ENCODE measurements around the gene ALDH3A1. TPM values are rescaled to one million over a fixed set of nuclear protein-coding genes. Genes with fewer than 3 reads are reported as not detected.
A peak's percentile ranks its signal among the peaks of the same experiment; 100 is the strongest.

The ALDH3A1 gene
- total RNA-seq, 2 donors from 2014 or later: 0.30 TPM; not detected in 1

DNA sequence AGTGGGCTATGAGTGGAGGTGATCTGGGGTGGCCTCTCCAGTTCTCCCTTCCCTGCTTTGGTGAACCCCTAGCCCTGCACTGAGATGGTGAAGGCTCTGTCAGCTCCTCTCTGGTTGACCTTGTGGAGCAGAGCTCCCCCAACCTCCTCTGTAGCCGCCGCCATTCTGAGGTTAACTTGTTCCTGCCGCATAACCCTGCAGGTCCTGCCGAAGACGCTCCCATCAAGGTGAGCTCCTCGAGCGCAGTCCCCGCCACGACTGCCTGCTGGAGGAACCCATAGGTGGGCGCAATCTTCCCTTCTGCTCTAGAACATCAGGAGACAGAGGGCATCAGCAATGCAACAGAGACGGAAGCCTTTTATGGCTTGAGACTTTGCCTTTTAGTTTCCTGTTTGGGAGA, 16.5 kb downstream of the ALDH3A1 start:
- DNase-seq (ENCODE audit: low spot score in 2 of 2) (no peak), ATAC-seq (no peak)
- H3K27ac Mint-ChIP-seq: no peak overlapping the region
- H3K9me3 Mint-ChIP-seq: no peaks in the 10 kb centered on the region
- H3K36me3 Mint-ChIP-seq: no peaks in the 10 kb centered on the region

DNA sequence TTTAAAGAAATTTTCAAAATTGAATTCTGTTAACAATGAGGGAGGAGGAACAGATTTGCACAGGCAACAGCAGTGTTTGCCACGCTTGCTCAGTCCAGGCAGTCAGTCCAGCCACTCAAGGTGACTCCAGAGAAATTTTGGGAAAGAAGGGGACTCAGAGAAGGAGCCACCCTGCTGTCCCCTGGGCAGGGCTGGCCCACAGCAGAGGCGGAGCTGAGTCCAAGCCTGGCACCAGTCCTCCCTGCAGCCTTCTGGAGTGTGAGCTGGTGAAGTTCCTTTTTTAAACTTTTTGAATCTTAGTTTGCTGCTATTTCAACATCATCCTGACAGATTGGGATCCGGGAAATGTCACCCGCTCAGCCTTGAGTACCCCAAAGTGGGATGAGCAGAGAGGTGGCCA, 17.3 kb downstream of the ALDH3A1 start:
- Mint-ChIP-seq H3K27ac (peak overlapping the region in 1 of 2 donors; percentile 12), H3K36me3 (no peaks in the 10 kb centered on the region), H3K9me3 (no peaks in the 10 kb centered on the region)
- DNase-seq (ENCODE audit: low spot score in 2 of 2) (no peak), ATAC-seq (no peak)

GRCh38 chr17:19729900-19730299, 18.2 kb downstream of the ALDH3A1 start:
- H3K9me3 Mint-ChIP-seq: no peaks in the 10 kb centered on the region
- no peaks in the 10 kb centered on the region for H3K36me3 Mint-ChIP-seq
- H3K27ac Mint-ChIP-seq: peak overlapping the region in 1 of 2 donors; percentile 52
- ATAC-seq: no peak
- DNase-seq (ENCODE audit: low spot score in 2 of 2): no peak

GRCh38 chr17:19728084-19728495, 20.0 kb downstream of the ALDH3A1 start:
- H3K9me3 Mint-ChIP-seq: no peaks in the 10 kb centered on the region
- H3K27ac Mint-ChIP-seq: no peak overlapping the region
- H3K36me3 Mint-ChIP-seq: no peaks in the 10 kb centered on the region
- ATAC-seq (no peak), DNase-seq (ENCODE audit: low spot score in 2 of 2) (no peak)

- ATAC-seq: no peak
- Mint-ChIP-seq H3K9me3 (no peaks in the 10 kb centered on the region), H3K36me3 (no peaks in the 10 kb centered on the region), H3K27ac (no peak overlapping the region)
- no peak for DNase-seq (ENCODE audit: low spot score in 2 of 2)
Measured at GRCh38 chr17:19727501-19728078, 20.5 kb downstream of the ALDH3A1 start.

DNA sequence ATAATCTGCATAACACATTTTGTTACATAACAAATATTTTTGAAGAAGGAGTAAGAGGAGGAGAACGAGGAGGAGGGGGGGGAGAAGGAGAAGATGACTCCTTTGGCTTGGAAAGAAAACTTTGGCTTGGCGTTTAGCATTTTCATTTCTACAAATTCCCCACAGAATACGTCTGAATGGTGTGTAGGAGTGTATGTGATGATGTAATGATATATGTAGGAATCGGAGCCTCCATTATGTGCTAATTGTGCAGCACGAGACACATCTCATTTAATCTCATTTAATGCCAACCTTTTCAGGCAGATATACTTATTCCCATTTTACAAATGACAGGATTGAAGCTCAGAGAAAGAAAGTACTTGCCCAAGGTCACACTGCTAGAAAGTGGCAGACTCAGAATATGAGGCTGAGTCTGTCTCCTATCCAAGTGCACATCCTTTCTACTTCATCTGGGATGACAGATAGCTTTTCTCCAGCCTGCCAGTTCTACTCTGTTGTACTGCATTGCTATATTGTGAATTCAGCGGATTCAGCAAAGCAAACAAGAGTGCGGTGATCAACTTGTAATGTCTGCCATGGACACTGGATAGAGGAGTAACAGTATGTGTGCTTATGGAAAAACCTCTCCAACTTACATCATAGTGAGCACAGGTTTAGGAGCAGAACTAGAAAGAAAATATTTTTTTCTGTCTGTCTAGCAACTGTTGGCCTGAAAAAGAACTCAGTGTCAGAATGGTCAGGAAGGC, 21.3 kb downstream of the ALDH3A1 start:
- ATAC-seq (no peak), DNase-seq (ENCODE audit: low spot score in 2 of 2) (no peak)
- Mint-ChIP-seq H3K27ac (no peak overlapping the region), H3K36me3 (no peaks in the 10 kb centered on the region), H3K9me3 (no peaks in the 10 kb centered on the region)

- peak overlapping the region in 1 of 2 donors; percentile 81 for H3K27ac Mint-ChIP-seq
- ATAC-seq (no peak), DNase-seq (ENCODE audit: low spot score in 2 of 2) (no peak)
- H3K36me3 Mint-ChIP-seq: no peaks in the 10 kb centered on the region
- H3K9me3 Mint-ChIP-seq: no peaks in the 10 kb centered on the region
Measured at GRCh38 chr17:19725486-19725885, 22.6 kb downstream of the ALDH3A1 start.

DNA sequence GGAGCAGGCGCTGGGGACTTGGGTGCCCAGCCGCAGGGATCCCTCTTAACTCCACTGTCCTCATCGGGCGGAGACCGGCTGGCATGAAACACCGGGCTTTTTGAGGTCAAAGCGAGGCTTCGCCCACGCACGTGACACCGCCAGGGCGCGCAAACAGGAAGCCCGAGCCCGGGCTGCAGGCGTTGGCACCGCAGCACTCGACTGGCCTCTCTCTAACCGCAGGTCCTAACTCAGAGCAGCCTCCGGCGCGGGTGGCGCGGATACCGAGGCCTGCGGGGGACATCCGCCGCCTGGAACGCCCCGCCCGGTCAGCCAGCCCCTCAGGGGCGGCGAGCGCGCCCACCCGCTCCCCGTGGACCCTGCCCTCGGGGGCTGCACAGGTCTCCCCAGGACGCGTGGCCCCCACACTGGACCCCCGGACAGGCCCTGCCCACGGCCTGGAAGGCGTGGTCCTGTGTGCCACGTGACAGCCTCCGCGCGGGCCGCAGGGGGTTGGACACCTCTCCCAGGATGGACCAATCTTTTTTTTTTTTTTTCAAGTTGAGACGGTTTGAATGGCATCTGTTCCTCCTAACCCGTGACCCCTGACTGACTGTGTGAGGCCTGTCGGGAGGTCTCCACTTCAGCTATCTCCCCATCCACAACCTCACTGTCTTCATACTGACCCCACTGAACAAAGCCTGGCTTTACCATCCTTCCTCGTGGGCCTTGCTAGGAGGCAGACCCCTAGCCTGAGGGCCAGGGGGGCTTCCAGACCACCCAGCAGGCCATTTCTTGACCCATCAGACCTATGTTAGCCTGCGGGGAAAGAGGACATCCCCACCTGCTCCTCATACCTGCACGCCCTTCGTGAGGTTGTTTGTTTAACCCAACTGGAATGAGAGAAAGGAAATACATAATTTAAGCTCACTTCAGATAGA, 23.3 kb downstream of the ALDH3A1 start:
- ATAC-seq (peak; percentile 73 to 92), DNase-seq (ENCODE audit: low spot score in 2 of 2) (peak; percentile 31 to 71)
- Mint-ChIP-seq H3K36me3 (no peaks in the 10 kb centered on the region), H3K27ac (peak overlapping the region in 1 of 2 donors; percentile 81), H3K9me3 (no peaks in the 10 kb centered on the region)

GRCh38 chr17:19723964-19724363, 24.1 kb downstream of the ALDH3A1 start:
- ATAC-seq (no peak), DNase-seq (ENCODE audit: low spot score in 2 of 2) (no peak)
- H3K27ac Mint-ChIP-seq: no peak overlapping the region

DNA sequence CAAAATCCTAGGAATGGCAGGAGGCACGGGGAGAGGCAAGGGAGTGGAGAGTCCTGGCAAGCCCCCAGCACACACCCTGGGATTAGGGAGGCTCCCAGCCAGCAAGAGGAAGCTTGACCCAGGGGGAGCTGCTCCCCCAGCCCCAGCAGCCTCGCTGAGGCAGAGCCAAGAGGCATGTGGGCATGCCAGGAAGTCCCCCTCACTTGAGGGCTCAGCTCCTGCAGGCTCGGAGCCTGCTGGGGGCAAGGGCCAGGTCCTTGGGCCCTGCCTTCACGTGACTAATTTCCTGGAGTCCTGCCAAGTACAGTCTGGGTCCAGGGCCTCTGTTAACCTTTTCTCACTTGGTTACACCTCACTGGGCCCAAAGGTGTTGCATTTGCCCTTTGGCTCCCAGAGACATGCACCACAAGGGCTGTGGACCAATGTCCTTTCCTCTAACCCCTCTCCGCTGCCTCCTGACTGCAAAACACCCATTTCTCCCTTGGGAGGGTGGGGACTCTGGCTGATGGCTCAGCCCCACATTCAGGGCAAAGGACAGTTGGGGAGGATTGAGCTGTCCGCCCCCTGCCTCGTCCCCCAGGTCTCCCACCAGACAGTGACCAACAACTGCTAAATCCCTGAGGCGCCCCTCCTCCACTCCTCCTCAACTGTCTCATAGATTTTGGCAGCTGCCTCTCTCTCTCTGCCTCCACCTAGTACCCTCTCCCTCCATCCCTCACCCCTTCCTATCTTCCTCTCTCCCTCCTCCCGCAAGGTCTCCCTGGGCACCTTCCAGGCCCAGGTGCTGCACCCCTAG, 27.3 kb downstream of the ALDH3A1 start:
- Mint-ChIP-seq H3K27ac (no peak overlapping the region), H3K9me3 (no peaks in the 10 kb centered on the region), H3K36me3 (no peaks in the 10 kb centered on the region)
- DNase-seq (ENCODE audit: low spot score in 2 of 2): no peak
- no peak for ATAC-seq

More at GRCh38 chr17:19723964-19724363, 24.1 kb downstream of the ALDH3A1 start:
- Mint-ChIP-seq H3K36me3 (no peaks in the 10 kb centered on the region), H3K9me3 (no peaks in the 10 kb centered on the region)

- DNase-seq (ENCODE audit: low spot score in 2 of 2) (no peak), ATAC-seq (no peak)
- Mint-ChIP-seq H3K9me3 (no peaks in the 10 kb centered on the region), H3K36me3 (no peaks in the 10 kb centered on the region), H3K27ac (no peak overlapping the region)
Measured at GRCh38 chr17:19720210-19720475, 28.0 kb downstream of the ALDH3A1 start.

DNA sequence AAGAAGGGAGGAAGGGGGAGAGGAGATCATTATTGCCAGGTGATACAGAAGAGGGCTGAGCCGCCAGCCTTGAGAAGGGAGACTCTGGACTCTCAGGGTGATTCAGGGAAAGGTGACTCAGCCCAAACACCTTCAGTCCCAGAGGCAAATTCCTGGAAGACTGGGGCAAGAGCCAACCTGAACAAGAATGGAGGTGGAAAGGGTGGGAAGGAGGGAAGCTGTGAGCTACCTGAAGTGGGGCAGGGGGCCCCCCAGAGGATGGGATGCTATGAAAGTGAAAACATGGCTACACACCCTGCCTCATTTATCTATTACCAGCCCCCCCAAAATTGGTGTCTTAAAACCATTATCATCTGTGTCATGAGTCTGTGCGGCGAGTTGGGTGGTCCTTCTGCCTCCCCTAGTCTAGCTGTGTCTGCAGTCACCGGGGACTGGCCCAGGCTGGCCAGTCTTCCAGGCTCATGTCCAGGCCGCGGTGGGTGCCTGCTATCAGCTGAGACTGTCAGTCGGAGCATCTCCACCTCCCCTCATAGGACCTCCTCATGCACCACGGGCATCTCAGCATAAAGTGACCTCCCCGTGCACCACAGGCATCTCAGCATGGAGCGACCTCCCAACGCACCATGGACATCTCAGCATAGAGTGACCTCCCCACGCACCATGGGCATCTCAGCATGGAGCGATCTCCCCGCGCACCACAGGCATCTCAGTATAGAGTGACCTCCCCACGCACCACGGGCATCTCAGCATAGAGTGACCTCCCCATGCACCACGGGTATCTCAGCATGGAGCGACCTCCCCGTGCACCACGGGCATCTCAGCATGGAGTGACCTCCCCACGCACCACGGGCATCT, 28.5 kb downstream of the ALDH3A1 start:
- Mint-ChIP-seq H3K27ac (no peak overlapping the region), H3K36me3 (no peaks in the 10 kb centered on the region), H3K9me3 (no peaks in the 10 kb centered on the region)
- no peak for DNase-seq (ENCODE audit: low spot score in 2 of 2)
- no peak for ATAC-seq

- H3K36me3 Mint-ChIP-seq: no peaks in the 10 kb centered on the region
Measured at GRCh38 chr17:19718613-19719354, 29.3 kb downstream of the ALDH3A1 start.

DNA sequence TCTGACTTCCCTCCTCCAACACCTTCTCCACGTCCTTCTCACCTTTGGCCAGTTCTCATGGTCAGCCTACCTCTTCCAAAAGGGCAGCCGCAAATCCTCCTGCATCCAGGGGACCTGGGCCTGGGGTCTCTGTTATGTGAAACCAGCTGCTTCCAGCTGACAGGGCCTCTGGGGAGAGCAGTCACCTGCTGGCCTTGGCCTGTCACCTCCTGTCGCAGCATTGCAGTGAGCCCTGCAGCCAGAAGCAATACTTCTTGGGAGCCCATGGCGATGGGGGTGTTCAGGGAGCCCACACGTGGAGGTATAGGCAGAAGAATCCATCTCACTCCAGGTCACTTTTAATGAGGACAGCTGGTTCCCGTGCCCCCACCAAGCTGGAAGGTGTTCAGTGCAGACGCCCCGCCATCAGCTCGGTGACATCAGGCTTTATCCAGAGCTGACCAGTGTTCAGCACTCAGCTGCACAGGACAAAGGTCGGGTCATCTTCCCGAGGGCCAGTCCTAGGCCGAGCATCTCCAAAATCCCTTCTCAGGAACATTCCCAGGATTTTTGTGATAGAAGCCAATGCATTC, 30.0 kb downstream of the ALDH3A1 start:
- DNase-seq (ENCODE audit: low spot score in 2 of 2): no peak
- Mint-ChIP-seq H3K36me3 (no peaks in the 10 kb centered on the region), H3K27ac (no peak overlapping the region), H3K9me3 (no peaks in the 10 kb centered on the region)
- no peak for ATAC-seq

More at GRCh38 chr17:19718613-19719354, 29.3 kb downstream of the ALDH3A1 start:
- no peak overlapping the region for H3K27ac Mint-ChIP-seq
- H3K9me3 Mint-ChIP-seq: no peaks in the 10 kb centered on the region
- ATAC-seq: no peak
- no peak for DNase-seq (ENCODE audit: low spot score in 2 of 2)

GRCh38 chr17:19717411-19717908, 30.6 kb downstream of the ALDH3A1 start:
- no peak for ATAC-seq
- no peak overlapping the region for H3K27ac Mint-ChIP-seq
- no peak for DNase-seq (ENCODE audit: low spot score in 2 of 2)
- no peaks in the 10 kb centered on the region for H3K9me3 Mint-ChIP-seq
- H3K36me3 Mint-ChIP-seq: no peaks in the 10 kb centered on the region
